ENCODE results near the gene MMP25. TPM values are rescaled to one million over a fixed set of nuclear protein-coding genes. Genes with fewer than 3 reads are reported as not detected.

The MMP25 gene
- total RNA-seq, 1 experiment from 2014 or later: 0.67 TPM

GRCh38 chr16:3035972-3036725, 10.2 kb upstream of the MMP25 start:
- H3K27me3 ChIP-seq (ENCODE audit: control insufficient read depth, insufficient read depth, low read length): no peaks in the 10 kb centered on the region; the same call in 1 of the 2 replicates
- in situ Hi-C loops (cut with HindIII; ENCODE audit: low pct_unique_long_range_greater_than_20kb, low sequenced_read_pairs): no loop called here

GRCh38 chr16:3036726-3037315, 9.5 kb upstream of the MMP25 start, which contains the start of gene BICDL2:
Gene BICDL2 (minus strand): TSS chr16:3036944. CDS start chr16:3035496, 1,448 bp downstream.
- intact Hi-C loops (cut with micrococcal nuclease; ENCODE audit: unreplicated experiment): no loop called here
- no peak for TF ChIP-seq TCF7L2 (IDR thresholded peaks at IDR 0.05; ENCODE audit: low read depth, low read length)
- no peak for TF ChIP-seq CTCF (IDR thresholded peaks at IDR 0.05)
- no peak for TF ChIP-seq SIN3A (IDR thresholded peaks at IDR 0.05; ENCODE audit: borderline replicate concordance, insufficient read depth, low read depth, low read length)
- no peak for TF ChIP-seq POLR2AphosphoS5 (IDR thresholded peaks at IDR 0.05; ENCODE audit: low read depth, low read length)
- TF ChIP-seq, protein P1, sequence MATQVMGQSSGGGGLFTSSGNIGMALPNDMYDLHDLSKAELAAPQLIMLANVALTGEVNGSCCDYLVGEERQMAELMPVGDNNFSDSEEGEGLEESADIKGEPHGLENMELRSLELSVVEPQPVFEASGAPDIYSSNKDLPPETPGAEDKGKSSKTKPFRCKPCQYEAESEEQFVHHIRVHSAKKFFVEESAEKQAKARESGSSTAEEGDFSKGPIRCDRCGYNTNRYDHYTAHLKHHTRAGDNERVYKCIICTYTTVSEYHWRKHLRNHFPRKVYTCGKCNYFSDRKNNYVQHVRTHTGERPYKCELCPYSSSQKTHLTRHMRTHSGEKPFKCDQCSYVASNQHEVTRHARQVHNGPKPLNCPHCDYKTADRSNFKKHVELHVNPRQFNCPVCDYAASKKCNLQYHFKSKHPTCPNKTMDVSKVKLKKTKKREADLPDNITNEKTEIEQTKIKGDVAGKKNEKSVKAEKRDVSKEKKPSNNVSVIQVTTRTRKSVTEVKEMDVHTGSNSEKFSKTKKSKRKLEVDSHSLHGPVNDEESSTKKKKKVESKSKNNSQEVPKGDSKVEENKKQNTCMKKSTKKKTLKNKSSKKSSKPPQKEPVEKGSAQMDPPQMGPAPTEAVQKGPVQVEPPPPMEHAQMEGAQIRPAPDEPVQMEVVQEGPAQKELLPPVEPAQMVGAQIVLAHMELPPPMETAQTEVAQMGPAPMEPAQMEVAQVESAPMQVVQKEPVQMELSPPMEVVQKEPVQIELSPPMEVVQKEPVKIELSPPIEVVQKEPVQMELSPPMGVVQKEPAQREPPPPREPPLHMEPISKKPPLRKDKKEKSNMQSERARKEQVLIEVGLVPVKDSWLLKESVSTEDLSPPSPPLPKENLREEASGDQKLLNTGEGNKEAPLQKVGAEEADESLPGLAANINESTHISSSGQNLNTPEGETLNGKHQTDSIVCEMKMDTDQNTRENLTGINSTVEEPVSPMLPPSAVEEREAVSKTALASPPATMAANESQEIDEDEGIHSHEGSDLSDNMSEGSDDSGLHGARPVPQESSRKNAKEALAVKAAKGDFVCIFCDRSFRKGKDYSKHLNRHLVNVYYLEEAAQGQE (IDR thresholded peaks at IDR 0.05; ENCODE audit: insufficient read depth in 1 of 2, low read depth in 2 of 2, low read length in 1 of 2): no peak
- Histone ChIP-seq H3K27me3 (ENCODE audit: control insufficient read depth, insufficient read depth, low read length) (no peaks in the 10 kb centered on the region; the same call in 1 of the 2 replicates), H3K36me3 (ENCODE audit: control insufficient read depth, insufficient read depth, low read length) (peaks cover 3% of the 10 kb centered on the region; the same call in 1 of the 2 replicates), H3K9me3 (ENCODE audit: control insufficient read depth, insufficient read depth, low read depth, low read length) (no peaks in the 10 kb centered on the region), H3K4me3 (ENCODE audit: low read depth in 2 of 2, low read length in 2 of 2) (peak within 1 kb of the TSS in 1 of 2 experiments; percentile 30; a peak in 2 of 4 replicates), H3K27ac (ENCODE audit: low read length) (no peak within 1 kb of the TSS), H3K4me1 (ENCODE audit: control insufficient read depth, insufficient read depth, low read length) (no peaks in the 10 kb centered on the region)
- DNase-seq (ENCODE audit: low read depth, low spot score) (no peak), ATAC-seq (no peak)
- ChIA-PET CTCF (no interaction called here), POLR2A (interaction anchor here (0.7 kb wide), 1 partner anchor 73 kb away, joined by 8 read pairs; the partner anchor contains the start of gene KREMEN2)
- in situ Hi-C loops (cut with HindIII; ENCODE audit: low pct_unique_long_range_greater_than_20kb, low sequenced_read_pairs): no loop called here
- BruUV-seq (replicated peaks): no TSS peak

More at GRCh38 chr16:3035972-3036725, 10.2 kb upstream of the MMP25 start:
- ChIA-PET POLR2A (no interaction called here), CTCF (no interaction called here)
- TF ChIP-seq, protein P1 (IDR thresholded peaks at IDR 0.05; ENCODE audit: insufficient read depth in 1 of 2, low read depth in 2 of 2, low read length in 1 of 2): no peak
- TF ChIP-seq CTCF (IDR thresholded peaks at IDR 0.05) (no peak), TCF7L2 (IDR thresholded peaks at IDR 0.05; ENCODE audit: low read depth, low read length) (no peak), SIN3A (IDR thresholded peaks at IDR 0.05; ENCODE audit: borderline replicate concordance, insufficient read depth, low read depth, low read length) (no peak), POLR2AphosphoS5 (IDR thresholded peaks at IDR 0.05; ENCODE audit: low read depth, low read length) (no peak)
- ATAC-seq: no peak
- H3K9me3 ChIP-seq (ENCODE audit: control insufficient read depth, insufficient read depth, low read depth, low read length): no peaks in the 10 kb centered on the region
- H3K4me1 ChIP-seq (ENCODE audit: control insufficient read depth, insufficient read depth, low read length): peaks cover 3% of the 10 kb centered on the region; the same call in 1 of the 2 replicates
- BruUV-seq (replicated peaks): no TSS peak
- no peak for DNase-seq (ENCODE audit: low read depth, low spot score)
- intact Hi-C loops (cut with micrococcal nuclease; ENCODE audit: unreplicated experiment): no loop called here
- no peak overlapping the region for H3K27ac ChIP-seq (ENCODE audit: low read length)
- H3K36me3 ChIP-seq (ENCODE audit: control insufficient read depth, insufficient read depth, low read length): peaks cover 3% of the 10 kb centered on the region; the same call in 1 of the 2 replicates
- H3K4me3 ChIP-seq (ENCODE audit: low read depth in 2 of 2, low read length in 2 of 2): peak overlapping the region in 1 of 2 experiments; percentile 30; a peak in 2 of 4 replicates

Measured in Panc1 (cell line).